Measurements from ENCODE around the gene INTS1. TPM values are rescaled to one million over a fixed set of nuclear protein-coding genes. Genes with fewer than 3 reads are reported as not detected.

The INTS1 gene
- total RNA-seq, 1 experiment from 2014 or later = 161 TPM

DNA sequence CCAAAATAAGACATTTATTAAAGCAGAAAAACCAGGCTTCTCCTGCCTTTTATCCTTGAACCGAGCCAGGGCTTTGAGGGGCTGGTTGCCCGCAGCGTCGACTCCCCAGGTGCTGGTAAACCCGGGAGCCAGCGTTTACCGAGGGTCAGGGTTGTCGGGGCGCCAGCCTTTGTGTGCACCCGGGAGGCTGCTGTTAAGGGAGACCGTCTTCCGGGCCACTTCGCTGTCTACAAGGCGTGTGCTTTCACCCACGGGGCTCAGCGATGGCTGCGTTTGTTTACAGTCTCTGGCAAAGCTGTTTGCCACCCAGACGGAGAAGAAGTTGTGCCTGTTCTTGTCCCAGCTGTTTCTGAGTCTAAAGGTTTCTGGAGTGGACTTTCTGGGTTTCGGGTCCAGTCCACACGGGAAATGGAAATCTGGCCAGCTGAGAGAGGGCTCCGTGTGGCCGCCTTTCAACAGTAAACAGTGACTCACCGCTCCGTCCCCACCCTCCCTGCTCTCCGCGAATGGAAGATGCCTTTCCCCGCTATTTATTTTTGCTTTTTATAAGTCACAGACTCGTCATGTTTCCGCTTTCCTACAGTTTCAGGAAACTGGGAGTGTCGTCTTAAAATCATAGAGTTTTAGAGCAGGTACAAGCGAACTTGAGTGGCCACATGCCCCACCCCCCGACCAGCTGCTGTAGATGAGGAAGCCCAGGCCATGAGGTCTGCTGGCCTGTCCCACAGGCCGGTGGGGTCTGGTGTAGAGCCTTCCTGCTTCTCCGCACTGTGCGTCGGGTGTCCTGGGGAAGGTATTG, 28.5 kb upstream of the INTS1 start:
- H3K9me3 Mint-ChIP-seq = no peaks in the 10 kb centered on the region
- peaks cover 31% of the 10 kb centered on the region for H3K4me1 Mint-ChIP-seq
- ChIA-PET POLR2A (interaction anchor here (0.9 kb wide), 1 partner anchor 25 kb away, joined by 3 read pairs; no protein-coding TSS in a partner anchor), CTCF (no interaction called here)
- no peaks in the 10 kb centered on the region for H3K36me3 Mint-ChIP-seq
- H3K27ac Mint-ChIP-seq = peak overlapping the region; percentile 89
- peak overlapping the region; percentile 77 for H3K4me3 Mint-ChIP-seq
- DNase-seq (ENCODE audit: low spot score) (no peak), ATAC-seq (no peak)
- TF ChIP-seq TEAD1 (CRISPR knock-in tag; IDR thresholded peaks at IDR 0.05) = no peak
- TF ChIP-seq GABPB1 (CRISPR knock-in tag; IDR thresholded peaks at IDR 0.05) = 0 out of 2 replicates have a peak, but pooled peaks have one; percentile 31
- TF ChIP-seq TEAD4 (CRISPR knock-in tag; IDR thresholded peaks at IDR 0.05) = no peak
- H3K27me3 Mint-ChIP-seq (ENCODE audit: low read depth) = no peaks in the 10 kb centered on the region

DNA sequence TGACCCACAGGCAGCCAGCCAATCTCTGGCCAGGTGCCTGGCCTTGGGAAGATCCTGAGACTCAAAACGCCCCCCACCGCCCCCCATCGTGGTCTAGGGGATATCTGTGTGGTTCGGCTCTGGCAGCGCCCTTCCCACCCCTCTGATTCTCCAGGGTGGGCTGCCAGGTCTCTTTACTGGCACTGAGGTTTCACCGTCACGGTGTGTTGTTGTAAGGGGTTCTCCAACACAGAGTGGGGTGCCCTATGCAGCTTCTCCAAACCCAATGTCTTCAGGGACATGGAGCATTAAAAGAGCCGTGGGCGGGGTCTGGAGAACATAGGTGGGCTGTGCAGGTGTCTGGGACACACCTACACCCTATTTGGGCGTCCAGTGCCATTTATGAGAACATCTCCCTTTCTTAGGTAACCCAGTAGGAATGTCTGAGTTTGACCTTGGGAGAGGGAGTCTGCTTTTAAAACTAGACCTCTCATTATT, 27.8 kb upstream of the INTS1 start:
- DNase-seq (ENCODE audit: low spot score) (no peak), ATAC-seq (no peak)
- no peaks in the 10 kb centered on the region for H3K27me3 Mint-ChIP-seq (ENCODE audit: low read depth)
- peak overlapping the region; percentile 77 for H3K4me3 Mint-ChIP-seq
- H3K4me1 Mint-ChIP-seq = peaks cover 31% of the 10 kb centered on the region
- ChIA-PET CTCF (no interaction called here), POLR2A (no interaction called here)
- H3K36me3 Mint-ChIP-seq = no peaks in the 10 kb centered on the region
- TF ChIP-seq E2F4 (CRISPR knock-in tag; IDR thresholded peaks at IDR 0.05; ENCODE audit: borderline replicate concordance, low read depth) = no peak
- no peak for TF ChIP-seq ZNF396 (CRISPR knock-in tag; IDR thresholded peaks at IDR 0.05; ENCODE audit: borderline replicate concordance)
- no peak for TF ChIP-seq FOXP1 (CRISPR knock-in tag; IDR thresholded peaks at IDR 0.05; ENCODE audit: borderline replicate concordance)
- TF ChIP-seq, protein P1, sequence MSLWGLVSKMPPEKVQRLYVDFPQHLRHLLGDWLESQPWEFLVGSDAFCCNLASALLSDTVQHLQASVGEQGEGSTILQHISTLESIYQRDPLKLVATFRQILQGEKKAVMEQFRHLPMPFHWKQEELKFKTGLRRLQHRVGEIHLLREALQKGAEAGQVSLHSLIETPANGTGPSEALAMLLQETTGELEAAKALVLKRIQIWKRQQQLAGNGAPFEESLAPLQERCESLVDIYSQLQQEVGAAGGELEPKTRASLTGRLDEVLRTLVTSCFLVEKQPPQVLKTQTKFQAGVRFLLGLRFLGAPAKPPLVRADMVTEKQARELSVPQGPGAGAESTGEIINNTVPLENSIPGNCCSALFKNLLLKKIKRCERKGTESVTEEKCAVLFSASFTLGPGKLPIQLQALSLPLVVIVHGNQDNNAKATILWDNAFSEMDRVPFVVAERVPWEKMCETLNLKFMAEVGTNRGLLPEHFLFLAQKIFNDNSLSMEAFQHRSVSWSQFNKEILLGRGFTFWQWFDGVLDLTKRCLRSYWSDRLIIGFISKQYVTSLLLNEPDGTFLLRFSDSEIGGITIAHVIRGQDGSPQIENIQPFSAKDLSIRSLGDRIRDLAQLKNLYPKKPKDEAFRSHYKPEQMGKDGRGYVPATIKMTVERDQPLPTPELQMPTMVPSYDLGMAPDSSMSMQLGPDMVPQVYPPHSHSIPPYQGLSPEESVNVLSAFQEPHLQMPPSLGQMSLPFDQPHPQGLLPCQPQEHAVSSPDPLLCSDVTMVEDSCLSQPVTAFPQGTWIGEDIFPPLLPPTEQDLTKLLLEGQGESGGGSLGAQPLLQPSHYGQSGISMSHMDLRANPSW (CRISPR knock-in tag; conservative IDR thresholded peaks at IDR 0.05; ENCODE audit: low read depth) = no peak
- no peak for TF ChIP-seq RELA (CRISPR knock-in tag; IDR thresholded peaks at IDR 0.05; ENCODE audit: borderline replicate concordance)
- TF ChIP-seq MYBL2 (CRISPR knock-in tag; IDR thresholded peaks at IDR 0.05) = no peak
- no peak for TF ChIP-seq TEAD4 (CRISPR knock-in tag; IDR thresholded peaks at IDR 0.05)
- peak overlapping the region; percentile 89; the same call in 1 of the 2 replicates for H3K27ac Mint-ChIP-seq
- no peaks in the 10 kb centered on the region for H3K9me3 Mint-ChIP-seq

GRCh38 chr7:1531263-1531978, 27.2 kb upstream of the INTS1 start:
- TF ChIP-seq SOX15 (CRISPR knock-in tag; IDR thresholded peaks at IDR 0.05) (no peak), JUN (CRISPR knock-in tag; IDR thresholded peaks at IDR 0.05) (no peak), GRHL2 (CRISPR knock-in tag; IDR thresholded peaks at IDR 0.05; ENCODE audit: insufficient replicate concordance, severe bottlenecking) (no peak), PRDM15 (CRISPR knock-in tag; IDR thresholded peaks at IDR 0.05) (peak; percentile 58), GABPB1 (CRISPR knock-in tag; IDR thresholded peaks at IDR 0.05) (0 out of 2 replicates have a peak, but pooled peaks have one; percentile 16), ESRRA (CRISPR knock-in tag; IDR thresholded peaks at IDR 0.05; ENCODE audit: borderline replicate concordance) (0 out of 2 replicates have a peak, but pooled peaks have one; percentile 47), ATF2 (CRISPR knock-in tag; IDR thresholded peaks at IDR 0.05; ENCODE audit: borderline replicate concordance, low read depth) (no peak)
- peaks cover 31% of the 10 kb centered on the region for H3K4me1 Mint-ChIP-seq
- no peaks in the 10 kb centered on the region for H3K9me3 Mint-ChIP-seq
- 0 out of 2 replicates have a peak overlapping the region, but pooled peaks have one; percentile 45 for H3K27ac Mint-ChIP-seq
- peak overlapping the region; percentile 77 for H3K4me3 Mint-ChIP-seq
- DNase-seq (ENCODE audit: low spot score) (no peak), ATAC-seq (no peak)
- no peaks in the 10 kb centered on the region for H3K27me3 Mint-ChIP-seq (ENCODE audit: low read depth)
- H3K36me3 Mint-ChIP-seq = no peaks in the 10 kb centered on the region
- ChIA-PET POLR2A (no interaction called here), CTCF (no interaction called here)
